Panc1 (cell line): ENCODE measurements around the gene MAD1L1. TPM values are rescaled to one million over a fixed set of nuclear protein-coding genes. Genes with fewer than 3 reads are reported as not detected.

ENCODE experiments used
- ATAC-seq: fragments of 200-7000 bp; cut with Tn5 transposase; 2 replicates; pipeline ENCODE4 v1.9.1; 2020; ENCODE audit warnings: mild to moderate bottlenecking, moderate library complexity
- BruUV-seq: library from RNA; stranded (reverse); fragments of 400-500 nt; replicated peaks from 2 replicates; lab custom pipeline; 2021; lab: Mats Ljungman, UMichigan
- CTCF ChIA-PET: fragments of 300-600 bp; sonication (Branson Sonifier 250); formaldehyde crosslinking; loops from one replicate; lab custom pipeline; 2022; ENCODE audit warnings: antibody characterized with exemption; lab: Charles Lee
- POLR2A ChIA-PET: fragments of 300-600 bp; sonication (Branson Sonifier 250); formaldehyde crosslinking; loops from one replicate; lab custom pipeline; 2022; ENCODE audit warnings: antibody characterized with exemption; lab: Charles Lee
- DNase-seq: peaks from one replicate; pipeline ENCODE4 v3.0.0-alpha.2; 2010; ENCODE audit warnings: low read depth, low spot score
- H3K27ac ChIP-seq: 2 replicates; pipeline ENCODE4 v1.5.1; 2011; ENCODE audit warnings: mild to moderate bottlenecking, low read length, inconsistent platforms
- H3K27me3 ChIP-seq: fragments of 200-500 bp; sonication (Bioruptor generic); 2 replicates; pipeline ENCODE4 v1.6.0; 2014; ENCODE audit warnings: low read length, inconsistent platforms; ENCODE audit not compliant: control insufficient read depth, insufficient read depth
- H3K36me3 ChIP-seq: fragments of 200-500 bp; sonication (Bioruptor generic); 2 replicates; pipeline ENCODE4 v1.5.1; 2014; ENCODE audit warnings: inconsistent platforms, mild to moderate bottlenecking, low read length, moderate library complexity; ENCODE audit not compliant: control insufficient read depth, insufficient read depth
- H3K4me1 ChIP-seq: 2 replicates; pipeline ENCODE4 v1.5.1; 2011; ENCODE audit warnings: inconsistent platforms, mild to moderate bottlenecking, low read length, moderate library complexity; ENCODE audit not compliant: control insufficient read depth, insufficient read depth
- H3K4me3 ChIP-seq, 2 experiments: 2 replicates each; pipeline ENCODE4 v1.5.1; 2011 to 2012; ENCODE audit warnings: low read depth in 2 of 2, low read length in 2 of 2, mild to moderate bottlenecking in 2 of 2, inconsistent platforms in 1 of 2, moderate library complexity in 1 of 2
- H3K9me3 ChIP-seq: fragments of 200-500 bp; sonication (Bioruptor generic); 2 replicates; pipeline ENCODE4 v1.5.1; 2014; ENCODE audit warnings: low read depth, mild to moderate bottlenecking, inconsistent platforms, low read length, moderate library complexity; ENCODE audit not compliant: control insufficient read depth, insufficient read depth
- POLR2AphosphoS5 ChIP-seq: IDR thresholded peaks from 2 replicates; pipeline ENCODE4 v1.6.1; 2012; ENCODE audit warnings: mild to moderate bottlenecking, low read depth, low read length, moderate library complexity
- SIN3A ChIP-seq: IDR thresholded peaks from 2 replicates; pipeline ENCODE4 v1.6.1; 2012; ENCODE audit warnings: low read depth, mild to moderate bottlenecking, low read length, moderate library complexity, borderline replicate concordance; ENCODE audit not compliant: insufficient read depth
- TCF7L2 ChIP-seq: IDR thresholded peaks from 2 replicates; pipeline ENCODE4 v1.6.1; 2011; ENCODE audit warnings: mild to moderate bottlenecking, low read depth, low read length, inconsistent platforms
- in situ Hi-C: cut with HindIII; loops from 2 replicates; pipeline ENCODE4 v1.10.0; 2016; ENCODE audit warnings: low sequenced_read_pairs, low pct_unique_long_range_greater_than_20kb
- intact Hi-C: fragments of 100-400 bp; cut with micrococcal nuclease; formaldehyde crosslinking; loops from one replicate; pipeline ENCODE4 v1.10.0; 2022; ENCODE audit not compliant: unreplicated experiment
- total RNA-seq: library from RNA; stranded (reverse); gene quantifications from one replicate; pipeline ENCODE4 v1.2.1, GENCODE V29; 2021; ENCODE audit not compliant: unreplicated experiment
- TF ChIP-seq, protein P1 (sequence below), 2 experiments: IDR thresholded peaks; 2 replicates each; pipeline ENCODE4 v1.6.1; 2011 to 2012; ENCODE audit warnings: low read depth in 2 of 2, control low read depth in 1 of 2, low read length in 1 of 2, mild to moderate bottlenecking in 1 of 2, moderate library complexity in 1 of 2; ENCODE audit not compliant: insufficient read depth in 1 of 2
- TF ChIP-seq, protein P2 (sequence below): fragments of 450-650 bp; IDR thresholded peaks from 2 replicates; pipeline ENCODE4 v1.5.1; 2017; ENCODE audit warnings: mild to moderate bottlenecking

MAD1L1 gene
- total RNA-seq, 1 experiment from 2014 or later = 70.8 TPM

DNA sequence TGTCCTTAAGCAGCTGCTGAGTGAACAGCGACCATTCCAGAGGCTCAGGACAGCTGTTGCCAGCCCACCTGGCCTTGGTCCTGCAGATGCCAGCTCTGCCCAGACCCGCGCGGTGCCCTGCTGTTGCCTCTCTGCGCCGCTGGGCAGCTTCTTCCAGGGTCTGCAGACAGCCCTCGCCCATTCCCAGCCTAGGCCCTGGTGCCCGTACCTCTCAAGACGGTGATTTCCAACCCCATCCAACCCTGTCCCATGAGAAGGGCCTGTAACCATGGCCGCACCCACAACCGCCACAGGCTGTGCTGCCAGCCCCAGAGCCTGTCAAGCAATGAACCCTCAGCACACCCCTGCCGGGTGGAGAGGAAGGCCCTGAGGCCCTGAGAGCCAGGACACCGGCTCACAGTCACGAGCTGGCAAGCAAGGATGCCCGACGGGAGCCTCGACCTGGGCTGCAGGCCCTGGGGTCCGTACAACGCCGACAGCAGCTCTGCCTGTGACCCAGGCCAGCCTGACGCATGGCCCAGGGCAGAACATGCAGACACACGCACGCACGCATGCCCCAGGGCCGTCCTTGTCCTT lies 231.9 kb downstream of the MAD1L1 start:
- TF ChIP-seq, protein P1, sequence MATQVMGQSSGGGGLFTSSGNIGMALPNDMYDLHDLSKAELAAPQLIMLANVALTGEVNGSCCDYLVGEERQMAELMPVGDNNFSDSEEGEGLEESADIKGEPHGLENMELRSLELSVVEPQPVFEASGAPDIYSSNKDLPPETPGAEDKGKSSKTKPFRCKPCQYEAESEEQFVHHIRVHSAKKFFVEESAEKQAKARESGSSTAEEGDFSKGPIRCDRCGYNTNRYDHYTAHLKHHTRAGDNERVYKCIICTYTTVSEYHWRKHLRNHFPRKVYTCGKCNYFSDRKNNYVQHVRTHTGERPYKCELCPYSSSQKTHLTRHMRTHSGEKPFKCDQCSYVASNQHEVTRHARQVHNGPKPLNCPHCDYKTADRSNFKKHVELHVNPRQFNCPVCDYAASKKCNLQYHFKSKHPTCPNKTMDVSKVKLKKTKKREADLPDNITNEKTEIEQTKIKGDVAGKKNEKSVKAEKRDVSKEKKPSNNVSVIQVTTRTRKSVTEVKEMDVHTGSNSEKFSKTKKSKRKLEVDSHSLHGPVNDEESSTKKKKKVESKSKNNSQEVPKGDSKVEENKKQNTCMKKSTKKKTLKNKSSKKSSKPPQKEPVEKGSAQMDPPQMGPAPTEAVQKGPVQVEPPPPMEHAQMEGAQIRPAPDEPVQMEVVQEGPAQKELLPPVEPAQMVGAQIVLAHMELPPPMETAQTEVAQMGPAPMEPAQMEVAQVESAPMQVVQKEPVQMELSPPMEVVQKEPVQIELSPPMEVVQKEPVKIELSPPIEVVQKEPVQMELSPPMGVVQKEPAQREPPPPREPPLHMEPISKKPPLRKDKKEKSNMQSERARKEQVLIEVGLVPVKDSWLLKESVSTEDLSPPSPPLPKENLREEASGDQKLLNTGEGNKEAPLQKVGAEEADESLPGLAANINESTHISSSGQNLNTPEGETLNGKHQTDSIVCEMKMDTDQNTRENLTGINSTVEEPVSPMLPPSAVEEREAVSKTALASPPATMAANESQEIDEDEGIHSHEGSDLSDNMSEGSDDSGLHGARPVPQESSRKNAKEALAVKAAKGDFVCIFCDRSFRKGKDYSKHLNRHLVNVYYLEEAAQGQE (IDR thresholded peaks at IDR 0.05; ENCODE audit: insufficient read depth in 1 of 2, low read depth in 2 of 2, low read length in 1 of 2) = no peak
- TF ChIP-seq TCF7L2 (no peak), SIN3A (no peak), POLR2AphosphoS5 (no peak)
- TF ChIP-seq, protein P2, sequence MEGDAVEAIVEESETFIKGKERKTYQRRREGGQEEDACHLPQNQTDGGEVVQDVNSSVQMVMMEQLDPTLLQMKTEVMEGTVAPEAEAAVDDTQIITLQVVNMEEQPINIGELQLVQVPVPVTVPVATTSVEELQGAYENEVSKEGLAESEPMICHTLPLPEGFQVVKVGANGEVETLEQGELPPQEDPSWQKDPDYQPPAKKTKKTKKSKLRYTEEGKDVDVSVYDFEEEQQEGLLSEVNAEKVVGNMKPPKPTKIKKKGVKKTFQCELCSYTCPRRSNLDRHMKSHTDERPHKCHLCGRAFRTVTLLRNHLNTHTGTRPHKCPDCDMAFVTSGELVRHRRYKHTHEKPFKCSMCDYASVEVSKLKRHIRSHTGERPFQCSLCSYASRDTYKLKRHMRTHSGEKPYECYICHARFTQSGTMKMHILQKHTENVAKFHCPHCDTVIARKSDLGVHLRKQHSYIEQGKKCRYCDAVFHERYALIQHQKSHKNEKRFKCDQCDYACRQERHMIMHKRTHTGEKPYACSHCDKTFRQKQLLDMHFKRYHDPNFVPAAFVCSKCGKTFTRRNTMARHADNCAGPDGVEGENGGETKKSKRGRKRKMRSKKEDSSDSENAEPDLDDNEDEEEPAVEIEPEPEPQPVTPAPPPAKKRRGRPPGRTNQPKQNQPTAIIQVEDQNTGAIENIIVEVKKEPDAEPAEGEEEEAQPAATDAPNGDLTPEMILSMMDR = no peak
- intact Hi-C loops = no loop called here
- in situ Hi-C loops = no loop called here

DNA sequence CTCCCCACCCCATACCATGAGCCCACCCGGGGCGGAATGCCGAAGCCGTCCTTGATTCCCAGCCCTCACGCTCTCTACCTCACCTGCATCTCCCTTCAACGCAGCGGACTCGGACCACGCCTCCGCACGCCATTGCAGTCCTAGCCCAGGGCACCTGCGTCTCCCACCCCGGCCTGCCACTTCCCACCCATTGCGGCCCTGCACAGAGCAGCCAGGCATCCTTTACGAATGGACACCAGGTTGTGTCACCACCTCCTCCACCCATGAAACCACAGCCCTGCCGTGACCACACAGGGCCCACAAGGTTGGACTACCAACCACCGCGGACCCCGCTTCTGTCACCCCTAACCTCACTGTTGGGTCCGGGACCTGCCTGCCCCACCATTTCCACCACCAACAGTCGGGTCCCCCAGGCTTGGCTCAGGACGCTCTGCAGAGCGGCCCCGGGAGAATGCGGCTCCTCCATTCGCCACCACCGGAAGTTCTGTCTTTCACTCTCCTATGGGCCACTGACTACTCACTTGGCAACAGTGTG lies 232.5 kb downstream of the MAD1L1 start:
- CTCF ChIA-PET = no interaction called here
- DNase-seq = no peak
- intact Hi-C loops = no loop called here
- no peaks in the 10 kb centered on the region for H3K27me3 ChIP-seq
- POLR2A ChIA-PET = no interaction called here
- TF ChIP-seq, protein P1 (IDR thresholded peaks at IDR 0.05; ENCODE audit: insufficient read depth in 1 of 2, low read depth in 2 of 2, low read length in 1 of 2) = no peak
- TF ChIP-seq POLR2AphosphoS5 (no peak), SIN3A (no peak), TCF7L2 (no peak)
- TF ChIP-seq, protein P2 = no peak
- no peak for ATAC-seq
- in situ Hi-C loops = no loop called here
- H3K9me3 ChIP-seq = no peaks in the 10 kb centered on the region
- H3K27ac ChIP-seq = no peak overlapping the region
- H3K36me3 ChIP-seq = no peaks in the 10 kb centered on the region
- no peaks in the 10 kb centered on the region for H3K4me1 ChIP-seq
- BruUV-seq = no TSS peak
- no peak overlapping the region for H3K4me3 ChIP-seq

More for the DNA sequence above, 231.9 kb downstream of the MAD1L1 start:
- Histone ChIP-seq H3K27ac (no peak overlapping the region), H3K27me3 (no peaks in the 10 kb centered on the region), H3K4me1 (no peaks in the 10 kb centered on the region), H3K36me3 (no peaks in the 10 kb centered on the region), H3K9me3 (no peaks in the 10 kb centered on the region), H3K4me3 (no peak overlapping the region)
- CTCF ChIA-PET = no interaction called here
- no TSS peak for BruUV-seq
- no peak for DNase-seq
- no peak for ATAC-seq
- POLR2A ChIA-PET = no interaction called here
